GM23338 (cell line): ENCODE data around the gene PHLDB2. TPM values are rescaled to one million over a fixed set of nuclear protein-coding genes. Genes with fewer than 3 reads are reported as not detected.

Experiments
- ATAC-seq: fragments of 200-7000 bp; cut with Tn5 transposase; 3 replicates; pipeline ENCODE4 v1.9.1; 2020
- DNase-seq: peaks from one replicate; pipeline ENCODE4 v3.0.0-alpha.2; 2015; ENCODE audit warnings: low spot score
- H2AFZ ChIP-seq: fragments of 200-600 bp; sonication (generic); 2 replicates; pipeline ENCODE4 v1.8.0; 2016; ENCODE audit warnings: antibody characterized with exemption, mild to moderate bottlenecking, moderate library complexity
- H3F3A ChIP-seq: fragments of 200-600 bp; sonication (generic); replicated peaks from 2 replicates; pipeline ENCODE4 v1.8.0; 2017; ENCODE audit warnings: antibody characterized with exemption, mixed run types, low read depth
- H3K27ac ChIP-seq: fragments of 200-600 bp; sonication (generic); 2 replicates; pipeline ENCODE4 v1.6.1; 2016; ENCODE audit warnings: low read depth
- H3K27me3 ChIP-seq: fragments of 200-600 bp; sonication (generic); 2 replicates; pipeline ENCODE4 v1.8.0; 2016; ENCODE audit warnings: mild to moderate bottlenecking, mixed run types, moderate library complexity; ENCODE audit not compliant: insufficient read depth
- H3K36me3 ChIP-seq: fragments of 200-600 bp; sonication (generic); 2 replicates; pipeline ENCODE4 v1.8.0; 2016; ENCODE audit warnings: mild to moderate bottlenecking; ENCODE audit not compliant: insufficient read depth
- H3K4me1 ChIP-seq: fragments of 200-600 bp; sonication (generic); 2 replicates; pipeline ENCODE4 v1.8.0; 2016; ENCODE audit warnings: mild to moderate bottlenecking, moderate library complexity; ENCODE audit not compliant: insufficient read depth
- H3K4me2 ChIP-seq: fragments of 200-600 bp; sonication (generic); 2 replicates; pipeline ENCODE4 v1.7.1; 2017; ENCODE audit warnings: mixed run types
- H3K4me3 ChIP-seq: fragments of 200-600 bp; sonication (generic); 2 replicates; pipeline ENCODE4 v1.6.1; 2016; ENCODE audit warnings: mixed run types
- H3K79me2 ChIP-seq: fragments of 200-600 bp; sonication (generic); replicated peaks from 2 replicates; pipeline ENCODE4 v1.8.0; 2017; ENCODE audit warnings: mild to moderate bottlenecking; ENCODE audit not compliant: insufficient read depth
- H3K9me2 ChIP-seq: fragments of 200-600 bp; sonication (generic); 2 replicates; pipeline ENCODE4 v1.8.0; 2017; ENCODE audit not compliant: insufficient read depth
- H4K20me1 ChIP-seq: fragments of 200-600 bp; sonication (generic); replicated peaks from 2 replicates; pipeline ENCODE4 v1.8.0; 2017; ENCODE audit warnings: mild to moderate bottlenecking; ENCODE audit not compliant: insufficient read depth
- H3K27ac Mint-ChIP-seq: 2 replicates; pipeline ENCODE4 v1.8.0; 2020; ENCODE audit warnings: inconsistent platforms, mild to moderate bottlenecking, moderate library complexity, mixed read lengths
- H3K27me3 Mint-ChIP-seq: 3 replicates; pipeline ENCODE4 v1.8.0; 2022; ENCODE audit warnings: low read depth, mild to moderate bottlenecking, moderate library complexity, mixed read lengths, inconsistent platforms; ENCODE audit not compliant: insufficient read depth, poor library complexity
- H3K36me3 Mint-ChIP-seq: 3 replicates; pipeline ENCODE4 v1.8.0; 2021; ENCODE audit warnings: low read depth, mild to moderate bottlenecking, inconsistent platforms, moderate library complexity, mixed read lengths
- H3K4me1 Mint-ChIP-seq: 3 replicates; pipeline ENCODE4 v1.8.0; 2020; ENCODE audit warnings: mild to moderate bottlenecking, inconsistent platforms, mixed read lengths
- H3K4me3 Mint-ChIP-seq: 3 replicates; pipeline ENCODE4 v1.8.0; 2021; ENCODE audit warnings: moderate library complexity, mild to moderate bottlenecking, inconsistent platforms, mixed read lengths
- H3K9me3 Mint-ChIP-seq: 3 replicates; pipeline ENCODE4 v1.8.0; 2020; ENCODE audit warnings: moderate library complexity, mild to moderate bottlenecking, inconsistent platforms, mixed read lengths
- CREB1 ChIP-seq: fragments of 250-450 bp; sonication (Bioruptor Pico); IDR thresholded peaks from 2 replicates; pipeline ENCODE4 v1.5.0; 2020; ENCODE audit warnings: low read depth, mild to moderate bottlenecking, moderate library complexity
- EZH2 ChIP-seq: fragments of 200-600 bp; sonication (generic); IDR thresholded peaks from one replicate; pipeline ENCODE4 v1.8.0; 2017; ENCODE audit warnings: antibody characterized with exemption, mild to moderate bottlenecking, low read depth; ENCODE audit not compliant: unreplicated experiment
- EZH2phosphoT487 ChIP-seq: fragments of 200-600 bp; sonication (generic); IDR thresholded peaks from one replicate; pipeline ENCODE4 v1.8.1; 2018; ENCODE audit warnings: antibody characterized with exemption; ENCODE audit not compliant: unreplicated experiment
- JUNB ChIP-seq: IDR thresholded peaks from one replicate; pipeline ENCODE4 v1.6.1; 2016; ENCODE audit warnings: antibody characterized with exemption; ENCODE audit not compliant: unreplicated experiment
- NANOG ChIP-seq: IDR thresholded peaks from 2 replicates; pipeline ENCODE4 v1.6.1; 2016; ENCODE audit warnings: antibody characterized with exemption, borderline replicate concordance
- POLR2AphosphoS5 ChIP-seq: IDR thresholded peaks from 2 replicates; pipeline ENCODE4 v1.6.1; 2016; ENCODE audit warnings: antibody characterized with exemption, low read depth
- ZNF114 ChIP-seq: fragments of 250-450 bp; sonication (Bioruptor Pico); IDR thresholded peaks from 2 replicates; pipeline ENCODE4 v1.5.0; 2020; ENCODE audit warnings: mild to moderate bottlenecking, moderate library complexity
- ZNF331 ChIP-seq: fragments of 250-450 bp; sonication (Bioruptor Pico); IDR thresholded peaks from 2 replicates; pipeline ENCODE4 v1.5.0; 2020; ENCODE audit warnings: low read depth, mild to moderate bottlenecking, moderate library complexity
- polyA plus RNA-seq: library from polyadenylated mRNA; unstranded; fragments of >200 nt; fragmentation: Nextera tagmentation; extraction: Ambion mirVana; gene quantifications from 2 replicates; pipeline ENCODE4 v1.2.1, GENCODE V29; 2016
- total RNA-seq: library from RNA; depleted of rRNA; stranded (reverse); fragments of >200 nt; shearing (Covaris generic); gene quantifications from 2 replicates; pipeline ENCODE4 v1.2.3, GENCODE V29; 2014
- TF ChIP-seq, protein P1 (sequence below): IDR thresholded peaks from 2 replicates; pipeline ENCODE4 v1.6.1; 2016; ENCODE audit warnings: antibody characterized with exemption
- TF ChIP-seq, protein P2 (sequence below): IDR thresholded peaks from one replicate; pipeline ENCODE4 v1.6.1; 2018; ENCODE audit warnings: antibody characterized with exemption; ENCODE audit not compliant: unreplicated experiment
- TF ChIP-seq, protein P3 (sequence below), 2 experiments: fragments of 200-600 bp in 1 of 2; sonication (generic) in 1 of 2; conservative IDR thresholded peaks; 2 replicates each; pipeline versions ENCODE4 v1.5.1 to v1.6.1; 2016 to 2017; ENCODE audit warnings: antibody characterized with exemption in 2 of 2, low read depth in 2 of 2, mild to moderate bottlenecking in 2 of 2, moderate library complexity in 1 of 2
- TF ChIP-seq, protein P4 (sequence below): fragments of 250-450 bp; sonication (Bioruptor Pico); IDR thresholded peaks from 2 replicates; pipeline ENCODE4 v1.5.0; 2020; ENCODE audit warnings: mild to moderate bottlenecking, moderate library complexity

The PHLDB2 gene
- total and polyA plus RNA-seq, 2 experiments from 2014 or later = 19.5 to 33.7 TPM

DNA sequence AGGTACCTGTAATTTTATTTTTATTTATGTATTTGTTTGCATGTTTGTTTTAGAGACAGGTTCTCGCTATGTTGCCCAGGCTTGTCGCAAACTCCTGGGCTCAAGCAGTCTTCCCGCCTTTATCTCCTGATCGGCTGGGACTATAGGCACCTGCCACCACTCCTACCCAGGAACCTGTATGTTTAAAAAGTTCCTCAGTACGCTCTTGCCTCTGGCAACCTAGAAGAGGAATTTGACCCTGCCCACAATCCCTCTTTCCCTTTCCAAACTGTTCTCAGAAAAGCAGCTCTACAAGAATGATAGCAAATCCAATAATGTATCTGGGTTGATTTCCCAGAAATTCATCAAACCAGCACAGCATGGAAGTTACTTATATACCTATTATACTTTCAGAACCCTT is 20.9 kb upstream of the PHLDB2 start (continued):
- no peak for TF ChIP-seq POLR2AphosphoS5

DNA sequence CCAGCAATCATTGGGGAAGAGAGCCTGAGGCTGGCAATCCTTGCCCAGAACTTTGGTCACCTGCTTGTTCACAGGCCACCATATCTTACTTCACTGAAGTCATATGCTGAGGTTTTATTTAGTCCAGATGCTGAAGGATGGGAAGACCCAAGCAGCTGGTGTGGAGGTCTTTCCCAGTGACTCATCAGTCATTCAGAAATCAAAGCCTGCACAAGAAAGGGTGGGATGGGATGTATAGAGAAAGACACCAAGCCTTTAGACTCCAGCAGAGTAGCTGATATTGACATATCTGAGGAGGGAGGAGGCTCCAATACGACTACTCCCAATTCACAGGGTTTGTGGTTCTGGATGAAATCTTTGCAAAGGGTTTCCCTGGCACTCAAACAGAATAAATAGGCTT is 13.0 kb upstream of the PHLDB2 start:
- H3K36me3 Mint-ChIP-seq = no peaks in the 10 kb centered on the region
- H3K27me3 Mint-ChIP-seq = no peaks in the 10 kb centered on the region
- H4K20me1 ChIP-seq = no peaks in the 10 kb centered on the region
- no peak overlapping the region for H3K27ac Mint-ChIP-seq
- DNase-seq (no peak), ATAC-seq (no peak)
- H2AFZ ChIP-seq = no peak overlapping the region
- no peak overlapping the region for H3K4me3 ChIP-seq
- no peaks in the 10 kb centered on the region for H3K27me3 ChIP-seq
- H3F3A ChIP-seq = no peaks in the 10 kb centered on the region
- no peaks in the 10 kb centered on the region for H3K36me3 ChIP-seq
- no peak overlapping the region for H3K4me3 Mint-ChIP-seq
- H3K4me1 ChIP-seq = no peaks in the 10 kb centered on the region
- H3K4me2 ChIP-seq = no peak overlapping the region
- TF ChIP-seq, protein P1, sequence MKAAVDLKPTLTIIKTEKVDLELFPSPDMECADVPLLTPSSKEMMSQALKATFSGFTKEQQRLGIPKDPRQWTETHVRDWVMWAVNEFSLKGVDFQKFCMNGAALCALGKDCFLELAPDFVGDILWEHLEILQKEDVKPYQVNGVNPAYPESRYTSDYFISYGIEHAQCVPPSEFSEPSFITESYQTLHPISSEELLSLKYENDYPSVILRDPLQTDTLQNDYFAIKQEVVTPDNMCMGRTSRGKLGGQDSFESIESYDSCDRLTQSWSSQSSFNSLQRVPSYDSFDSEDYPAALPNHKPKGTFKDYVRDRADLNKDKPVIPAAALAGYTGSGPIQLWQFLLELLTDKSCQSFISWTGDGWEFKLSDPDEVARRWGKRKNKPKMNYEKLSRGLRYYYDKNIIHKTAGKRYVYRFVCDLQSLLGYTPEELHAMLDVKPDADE = no peak
- TF ChIP-seq ZNF331 (no peak), JUNB (no peak), EZH2 (no peak), NANOG (no peak), CREB1 (no peak), ZNF114 (no peak), POLR2AphosphoS5 (no peak), EZH2phosphoT487 (no peak)
- TF ChIP-seq, protein P2, sequence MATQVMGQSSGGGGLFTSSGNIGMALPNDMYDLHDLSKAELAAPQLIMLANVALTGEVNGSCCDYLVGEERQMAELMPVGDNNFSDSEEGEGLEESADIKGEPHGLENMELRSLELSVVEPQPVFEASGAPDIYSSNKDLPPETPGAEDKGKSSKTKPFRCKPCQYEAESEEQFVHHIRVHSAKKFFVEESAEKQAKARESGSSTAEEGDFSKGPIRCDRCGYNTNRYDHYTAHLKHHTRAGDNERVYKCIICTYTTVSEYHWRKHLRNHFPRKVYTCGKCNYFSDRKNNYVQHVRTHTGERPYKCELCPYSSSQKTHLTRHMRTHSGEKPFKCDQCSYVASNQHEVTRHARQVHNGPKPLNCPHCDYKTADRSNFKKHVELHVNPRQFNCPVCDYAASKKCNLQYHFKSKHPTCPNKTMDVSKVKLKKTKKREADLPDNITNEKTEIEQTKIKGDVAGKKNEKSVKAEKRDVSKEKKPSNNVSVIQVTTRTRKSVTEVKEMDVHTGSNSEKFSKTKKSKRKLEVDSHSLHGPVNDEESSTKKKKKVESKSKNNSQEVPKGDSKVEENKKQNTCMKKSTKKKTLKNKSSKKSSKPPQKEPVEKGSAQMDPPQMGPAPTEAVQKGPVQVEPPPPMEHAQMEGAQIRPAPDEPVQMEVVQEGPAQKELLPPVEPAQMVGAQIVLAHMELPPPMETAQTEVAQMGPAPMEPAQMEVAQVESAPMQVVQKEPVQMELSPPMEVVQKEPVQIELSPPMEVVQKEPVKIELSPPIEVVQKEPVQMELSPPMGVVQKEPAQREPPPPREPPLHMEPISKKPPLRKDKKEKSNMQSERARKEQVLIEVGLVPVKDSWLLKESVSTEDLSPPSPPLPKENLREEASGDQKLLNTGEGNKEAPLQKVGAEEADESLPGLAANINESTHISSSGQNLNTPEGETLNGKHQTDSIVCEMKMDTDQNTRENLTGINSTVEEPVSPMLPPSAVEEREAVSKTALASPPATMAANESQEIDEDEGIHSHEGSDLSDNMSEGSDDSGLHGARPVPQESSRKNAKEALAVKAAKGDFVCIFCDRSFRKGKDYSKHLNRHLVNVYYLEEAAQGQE = no peak
- TF ChIP-seq, protein P3, sequence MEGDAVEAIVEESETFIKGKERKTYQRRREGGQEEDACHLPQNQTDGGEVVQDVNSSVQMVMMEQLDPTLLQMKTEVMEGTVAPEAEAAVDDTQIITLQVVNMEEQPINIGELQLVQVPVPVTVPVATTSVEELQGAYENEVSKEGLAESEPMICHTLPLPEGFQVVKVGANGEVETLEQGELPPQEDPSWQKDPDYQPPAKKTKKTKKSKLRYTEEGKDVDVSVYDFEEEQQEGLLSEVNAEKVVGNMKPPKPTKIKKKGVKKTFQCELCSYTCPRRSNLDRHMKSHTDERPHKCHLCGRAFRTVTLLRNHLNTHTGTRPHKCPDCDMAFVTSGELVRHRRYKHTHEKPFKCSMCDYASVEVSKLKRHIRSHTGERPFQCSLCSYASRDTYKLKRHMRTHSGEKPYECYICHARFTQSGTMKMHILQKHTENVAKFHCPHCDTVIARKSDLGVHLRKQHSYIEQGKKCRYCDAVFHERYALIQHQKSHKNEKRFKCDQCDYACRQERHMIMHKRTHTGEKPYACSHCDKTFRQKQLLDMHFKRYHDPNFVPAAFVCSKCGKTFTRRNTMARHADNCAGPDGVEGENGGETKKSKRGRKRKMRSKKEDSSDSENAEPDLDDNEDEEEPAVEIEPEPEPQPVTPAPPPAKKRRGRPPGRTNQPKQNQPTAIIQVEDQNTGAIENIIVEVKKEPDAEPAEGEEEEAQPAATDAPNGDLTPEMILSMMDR (conservative IDR thresholded peaks at IDR 0.05; ENCODE audit: low read depth in 2 of 2) = no peak
- TF ChIP-seq, protein P4, sequence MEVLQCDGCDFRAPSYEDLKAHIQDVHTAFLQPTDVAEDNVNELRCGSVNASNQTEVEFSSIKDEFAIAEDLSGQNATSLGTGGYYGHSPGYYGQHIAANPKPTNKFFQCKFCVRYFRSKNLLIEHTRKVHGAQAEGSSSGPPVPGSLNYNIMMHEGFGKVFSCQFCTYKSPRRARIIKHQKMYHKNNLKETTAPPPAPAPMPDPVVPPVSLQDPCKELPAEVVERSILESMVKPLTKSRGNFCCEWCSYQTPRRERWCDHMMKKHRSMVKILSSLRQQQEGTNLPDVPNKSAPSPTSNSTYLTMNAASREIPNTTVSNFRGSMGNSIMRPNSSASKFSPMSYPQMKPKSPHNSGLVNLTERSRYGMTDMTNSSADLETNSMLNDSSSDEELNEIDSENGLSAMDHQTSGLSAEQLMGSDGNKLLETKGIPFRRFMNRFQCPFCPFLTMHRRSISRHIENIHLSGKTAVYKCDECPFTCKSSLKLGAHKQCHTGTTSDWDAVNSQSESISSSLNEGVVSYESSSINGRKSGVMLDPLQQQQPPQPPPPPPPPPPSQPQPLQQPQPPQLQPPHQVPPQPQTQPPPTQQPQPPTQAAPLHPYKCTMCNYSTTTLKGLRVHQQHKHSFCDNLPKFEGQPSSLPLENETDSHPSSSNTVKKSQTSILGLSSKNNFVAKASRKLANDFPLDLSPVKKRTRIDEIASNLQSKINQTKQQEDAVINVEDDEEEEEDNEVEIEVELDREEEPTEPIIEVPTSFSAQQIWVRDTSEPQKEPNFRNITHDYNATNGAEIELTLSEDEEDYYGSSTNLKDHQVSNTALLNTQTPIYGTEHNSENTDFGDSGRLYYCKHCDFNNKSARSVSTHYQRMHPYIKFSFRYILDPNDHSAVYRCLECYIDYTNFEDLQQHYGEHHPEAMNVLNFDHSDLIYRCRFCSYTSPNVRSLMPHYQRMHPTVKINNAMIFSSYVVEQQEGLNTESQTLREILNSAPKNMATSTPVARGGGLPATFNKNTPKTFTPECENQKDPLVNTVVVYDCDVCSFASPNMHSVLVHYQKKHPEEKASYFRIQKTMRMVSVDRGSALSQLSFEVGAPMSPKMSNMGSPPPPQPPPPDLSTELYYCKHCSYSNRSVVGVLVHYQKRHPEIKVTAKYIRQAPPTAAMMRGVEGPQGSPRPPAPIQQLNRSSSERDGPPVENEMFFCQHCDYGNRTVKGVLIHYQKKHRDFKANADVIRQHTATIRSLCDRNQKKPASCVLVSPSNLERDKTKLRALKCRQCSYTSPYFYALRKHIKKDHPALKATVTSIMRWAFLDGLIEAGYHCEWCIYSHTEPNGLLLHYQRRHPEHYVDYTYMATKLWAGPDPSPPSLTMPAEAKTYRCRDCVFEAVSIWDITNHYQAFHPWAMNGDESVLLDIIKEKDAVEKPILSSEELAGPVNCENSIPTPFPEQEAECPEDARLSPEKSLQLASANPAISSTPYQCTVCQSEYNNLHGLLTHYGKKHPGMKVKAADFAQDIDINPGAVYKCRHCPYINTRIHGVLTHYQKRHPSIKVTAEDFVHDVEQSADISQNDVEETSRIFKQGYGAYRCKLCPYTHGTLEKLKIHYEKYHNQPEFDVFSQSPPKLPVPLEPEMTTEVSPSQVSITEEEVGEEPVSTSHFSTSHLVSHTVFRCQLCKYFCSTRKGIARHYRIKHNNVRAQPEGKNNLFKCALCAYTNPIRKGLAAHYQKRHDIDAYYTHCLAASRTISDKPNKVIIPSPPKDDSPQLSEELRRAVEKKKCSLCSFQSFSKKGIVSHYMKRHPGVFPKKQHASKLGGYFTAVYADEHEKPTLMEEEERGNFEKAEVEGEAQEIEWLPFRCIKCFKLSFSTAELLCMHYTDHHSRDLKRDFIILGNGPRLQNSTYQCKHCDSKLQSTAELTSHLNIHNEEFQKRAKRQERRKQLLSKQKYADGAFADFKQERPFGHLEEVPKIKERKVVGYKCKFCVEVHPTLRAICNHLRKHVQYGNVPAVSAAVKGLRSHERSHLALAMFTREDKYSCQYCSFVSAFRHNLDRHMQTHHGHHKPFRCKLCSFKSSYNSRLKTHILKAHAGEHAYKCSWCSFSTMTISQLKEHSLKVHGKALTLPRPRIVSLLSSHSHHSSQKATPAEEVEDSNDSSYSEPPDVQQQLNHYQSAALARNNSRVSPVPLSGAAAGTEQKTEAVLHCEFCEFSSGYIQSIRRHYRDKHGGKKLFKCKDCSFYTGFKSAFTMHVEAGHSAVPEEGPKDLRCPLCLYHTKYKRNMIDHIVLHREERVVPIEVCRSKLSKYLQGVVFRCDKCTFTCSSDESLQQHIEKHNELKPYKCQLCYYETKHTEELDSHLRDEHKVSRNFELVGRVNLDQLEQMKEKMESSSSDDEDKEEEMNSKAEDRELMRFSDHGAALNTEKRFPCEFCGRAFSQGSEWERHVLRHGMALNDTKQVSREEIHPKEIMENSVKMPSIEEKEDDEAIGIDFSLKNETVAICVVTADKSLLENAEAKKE (CRISPR knock-in tag) = no peak
- H3K4me1 Mint-ChIP-seq = peaks cover 12% of the 10 kb centered on the region
- H3K27ac ChIP-seq = no peak overlapping the region
- H3K9me2 ChIP-seq = no peaks in the 10 kb centered on the region
- no peaks in the 10 kb centered on the region for H3K9me3 Mint-ChIP-seq
- H3K79me2 ChIP-seq = no peaks in the 10 kb centered on the region
